GM23248 (cell line): ENCODE data around the gene HDAC10.

Source experiments
- EZH2 ChIP-seq: fragments of 200-600 bp; sonication (generic); IDR thresholded peaks from 2 replicates; pipeline ENCODE4 v1.6.1; 2018; ENCODE audit warnings: antibody characterized with exemption, mild to moderate bottlenecking; ENCODE audit not compliant: insufficient read depth, poor library complexity, severe bottlenecking
- EZH2phosphoT487 ChIP-seq: fragments of 200-600 bp; sonication (generic); IDR thresholded peaks from 2 replicates; pipeline ENCODE4 v1.6.1; 2018; ENCODE audit warnings: antibody characterized with exemption, moderate library complexity, mild to moderate bottlenecking, low read depth; ENCODE audit not compliant: insufficient read depth

- TF ChIP-seq EZH2 (no peak), EZH2phosphoT487 (no peak)
Measured at GRCh38 chr22:50292643-50293440, 41.8 kb upstream of the HDAC10 start.
